Measurements from ENCODE around the gene ATP5PD.
"Not testable (repeated sequence)": the region's sequence is repeated elsewhere in the genome, so short reads cannot be mapped to it uniquely, and the experiment has no call there.

The ATP5PD gene

GRCh38 chr17:75013092-75013559, 33.6 kb downstream of the ATP5PD start:
- no peak for DNase-seq

- DNase-seq, result peak; percentile 75
Measured at GRCh38 chr17:75012346-75013091, 34.2 kb downstream of the ATP5PD start, which contains the start of gene MRPL58. Gene MRPL58, plus strand, starts transcription at chr17:75012670. Its CDS starts 17 bp downstream, at chr17:75012687.

GRCh38 chr17:75012096-75012345, 34.7 kb downstream of the ATP5PD start:
- no peak for DNase-seq

- DNase-seq, result no peak
Measured at GRCh38 chr17:75011401-75012095, 35.2 kb downstream of the ATP5PD start.

- no peak for DNase-seq
Measured at GRCh38 chr17:75010683-75011400, 35.9 kb downstream of the ATP5PD start.

- DNase-seq, result no peak
Measured at GRCh38 chr17:75009139-75009724, 37.5 kb downstream of the ATP5PD start.

- DNase-seq, result no peak
Measured at GRCh38 chr17:75008373-75008772, 38.4 kb downstream of the ATP5PD start.

GRCh38 chr17:75006653-75007052, 40.1 kb downstream of the ATP5PD start:
- DNase-seq, result no peak

GRCh38 chr17:75006084-75006483, 40.7 kb downstream of the ATP5PD start:
- not testable (repeated sequence) for DNase-seq

- no peak for DNase-seq
Measured at GRCh38 chr17:75005291-75005690, 41.5 kb downstream of the ATP5PD start.

- no peak for DNase-seq
Measured at GRCh38 chr17:75004371-75004770, 42.4 kb downstream of the ATP5PD start.

- no peak for DNase-seq
Measured at GRCh38 chr17:75003957-75004355, 42.8 kb downstream of the ATP5PD start.

- DNase-seq, result no peak
Measured at GRCh38 chr17:75003070-75003956, 43.5 kb downstream of the ATP5PD start.

GRCh38 chr17:75001915-75002843, 44.6 kb downstream of the ATP5PD start:
- no peak for DNase-seq

GRCh38 chr17:74999523-74999922, 47.2 kb downstream of the ATP5PD start:
- DNase-seq, result no peak

GRCh38 chr17:74998783-74999182, 48.0 kb downstream of the ATP5PD start:
- DNase-seq, result no peak

GRCh38 chr17:74995847-74996246, 50.9 kb downstream of the ATP5PD start:
- no peak for DNase-seq

- no peak for DNase-seq
Measured at GRCh38 chr17:74994440-74994839, 52.3 kb downstream of the ATP5PD start.

GRCh38 chr17:74992223-74992622, 54.5 kb downstream of the ATP5PD start:
- no peak for DNase-seq

GRCh38 chr17:74990581-74991105, 56.1 kb downstream of the ATP5PD start:
- no peak for DNase-seq

Data from activated CD4-positive, alpha-beta T cell treated with anti-CD3 and anti-CD28 coated beads, Interleukin-2, amount 50 U/mL, for 1 hour (primary cell).